Measurements from ENCODE around the gene PSENEN.
"Not testable (repeated sequence)": the region's sequence is repeated elsewhere in the genome, so short reads cannot be mapped to it uniquely, and the experiment has no call there.

PSENEN gene

GRCh38 chr19:35790981-35791813 lies 45.7 kb downstream of the PSENEN start:
- no peak for DNase-seq

DNA sequence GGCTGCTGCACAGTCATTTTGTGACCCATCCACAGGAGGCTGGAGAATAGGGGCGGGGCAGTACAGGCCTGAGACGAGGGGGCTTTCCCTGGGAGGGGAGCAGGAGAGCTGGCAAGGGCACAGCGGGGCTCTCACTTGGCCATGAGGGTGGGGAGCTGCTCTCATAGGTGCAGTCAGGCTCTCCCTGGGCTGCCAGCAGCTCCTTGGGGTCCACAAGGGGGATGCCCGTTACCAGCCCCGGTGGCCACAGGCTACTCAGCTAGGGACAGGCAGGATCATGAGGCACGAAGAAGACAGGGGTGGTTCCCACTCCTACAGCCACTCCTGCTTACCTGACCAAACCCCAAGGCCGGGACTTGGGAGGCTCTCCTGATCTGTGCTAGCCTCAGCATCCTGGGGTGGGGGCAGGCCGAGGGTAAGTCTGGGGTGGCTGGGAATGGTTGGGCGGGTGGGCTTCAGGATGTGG lies 46.4 kb downstream of the PSENEN start:
- DNase-seq, result no peak

DNA sequence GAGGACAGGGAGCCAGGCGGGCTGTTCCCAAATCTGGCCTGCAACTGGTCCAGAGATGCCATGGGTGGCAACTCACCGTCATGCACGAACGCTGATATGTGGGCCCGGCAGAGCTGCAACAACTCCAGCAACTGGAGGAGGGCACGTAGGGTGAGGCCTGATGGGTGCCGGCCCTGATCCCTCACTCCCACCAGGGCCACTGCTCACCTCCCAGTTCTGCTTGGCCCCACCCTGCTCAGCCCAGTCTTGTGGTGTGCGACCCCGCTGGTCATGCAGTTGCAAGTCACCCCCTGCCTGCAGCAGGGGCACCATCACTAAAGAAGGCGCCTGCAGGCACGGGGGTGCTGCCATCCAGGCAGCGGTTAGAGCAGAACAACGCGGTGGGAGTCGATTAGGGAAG lies 46.9 kb downstream of the PSENEN start:
- DNase-seq, result no peak

- no peak for DNase-seq
These were observed 47.4 kb downstream of the PSENEN start for GRCh38 chr19:35792888-35793287.

- DNase-seq, result no peak
These were observed 48.1 kb downstream of the PSENEN start for GRCh38 chr19:35793381-35794165.

- not testable (repeated sequence) for DNase-seq
These were observed 50.1 kb downstream of the PSENEN start for GRCh38 chr19:35795564-35795963.
